Fibroblast of skin of back (primary cell): ENCODE data around the gene IL3RA.
"Not testable (repeated sequence)": the region's sequence is repeated elsewhere in the genome, so short reads cannot be mapped to it uniquely, and the experiment has no call there.

Experiments used
- DNase-seq: peaks from one replicate; pipeline ENCODE4 v3.0.0-alpha.2; 2013

IL3RA gene

GRCh38 chrX:1425381-1425780 lies 88.8 kb downstream of the IL3RA start:
- no peak for DNase-seq

DNA sequence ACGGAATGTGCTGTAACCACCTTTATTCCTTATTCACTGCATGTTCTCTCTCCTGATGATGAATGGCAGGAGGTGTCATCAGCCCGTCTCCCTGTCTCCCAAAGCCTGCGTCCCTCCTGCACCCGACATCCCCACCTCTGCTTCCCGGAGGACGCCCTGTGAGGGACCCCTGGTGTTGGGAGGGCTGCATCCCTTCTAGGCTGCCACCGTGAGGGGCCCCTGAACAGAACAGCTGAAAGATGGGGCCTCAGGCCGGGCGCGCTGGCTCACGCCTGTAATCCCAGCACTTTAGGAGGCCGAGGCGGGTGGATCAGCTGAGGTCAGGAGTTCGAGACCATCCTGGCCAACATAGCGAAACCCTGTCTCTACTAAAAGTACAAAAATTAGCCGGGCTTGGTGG lies 89.7 kb downstream of the IL3RA start:
- DNase-seq: not testable (repeated sequence)

DNA sequence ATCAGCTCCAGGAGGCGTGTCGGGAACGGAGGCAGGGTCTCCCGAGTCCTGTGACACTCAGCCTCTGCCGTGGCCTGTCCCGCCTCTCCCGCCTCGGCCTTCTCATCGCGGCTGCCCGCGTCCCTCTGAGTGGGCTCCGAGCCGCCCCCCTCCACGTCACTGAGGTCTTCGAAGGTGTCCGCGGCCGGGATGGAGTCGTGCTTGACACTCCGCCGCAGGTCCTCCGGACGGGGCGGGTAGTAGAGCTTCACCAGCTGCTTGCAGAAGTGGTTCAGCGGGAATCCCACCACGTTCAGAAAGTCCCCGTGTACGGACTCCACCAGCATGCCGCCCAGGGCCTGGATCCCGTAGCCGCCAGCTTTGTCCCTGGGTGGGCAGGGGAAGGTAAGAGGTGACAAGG lies 91.2 kb downstream of the IL3RA start:
- DNase-seq: no peak

DNA sequence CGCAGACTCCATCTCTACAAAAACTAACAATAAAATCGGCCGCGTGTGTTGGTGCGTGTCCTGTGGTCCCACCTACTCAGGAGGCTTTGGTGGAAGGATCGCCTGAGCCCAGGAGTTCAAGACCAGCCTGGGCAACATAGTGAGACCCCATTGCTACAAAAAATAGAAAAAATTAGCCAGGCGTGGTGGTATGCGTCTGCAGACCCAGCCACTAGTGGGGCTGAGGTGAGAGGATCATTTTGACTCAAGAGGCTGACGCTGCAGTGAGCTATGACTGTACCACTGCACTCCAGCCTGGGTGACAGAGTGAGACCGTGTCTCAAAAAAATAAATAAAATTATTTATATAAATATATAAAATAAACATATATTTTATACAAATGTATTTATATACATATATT lies 93.9 kb downstream of the IL3RA start:
- no peak for DNase-seq
